K562 (cell line): Measurements from ENCODE around the gene FILIP1L. TPM values are rescaled to one million over a fixed set of nuclear protein-coding genes. Genes with fewer than 3 reads are reported as not detected.
A peak's percentile ranks its signal among the peaks of the same experiment; 100 is the strongest.

Source experiments
- ATAC-seq: fragments of 200-7000 bp; cut with Tn5 transposase; 3 replicates; pipeline ENCODE4 v1.9.1; 2020; ENCODE audit warnings: moderate library complexity
- BruUV-seq: library from RNA; stranded (reverse); fragments of 400-500 nt; replicated peaks from 2 replicates; lab custom pipeline; 2021; lab: Mats Ljungman, UMichigan
- CTCF ChIA-PET: fragments of 300-600 bp; formaldehyde crosslinking; extraction: SDS; loops from one replicate; lab custom pipeline; 2021; ENCODE audit warnings: low intra/inter-chr PET ratio; lab: Yijun Ruan, JAX
- POLR2A ChIA-PET: fragments of 300-600, 350-650 bp; sonication (Branson Sonifier 250); formaldehyde crosslinking; extraction: SDS; loops from one replicate; lab custom pipeline; 2021; ENCODE audit warnings: antibody characterized with exemption, inconsistent platforms; lab: Yijun Ruan, JAX
- DNase-seq, 4 experiments: peaks; one replicate each; pipeline versions ENCODE4 v3.0.0 to v3.0.0-alpha.2; 2011 to 2018; ENCODE audit warnings: low spot score in 3 of 4, mixed read lengths in 3 of 4; ENCODE audit errors: extremely low read depth in 1 of 4
- FAIRE-seq: peaks from 2 replicates; lab custom pipeline; 2011; peaks lifted over from hg19 to GRCh38; lab: Jason Lieb, UNC
- H2AFZ ChIP-seq: 2 replicates; pipeline ENCODE4 v1.6.0; 2011; ENCODE audit warnings: low read depth, low read length, control low read depth, inconsistent platforms
- H3K27ac ChIP-seq: fragments of 200-600 bp; 3 replicates; pipeline ENCODE4 v1.8.0; 2011; ENCODE audit warnings: low read depth, mild to moderate bottlenecking, control low read depth, inconsistent platforms, low read length, moderate library complexity, mixed read lengths; ENCODE audit errors: extremely low read depth
- H3K27me3 ChIP-seq, 2 experiments: fragments of 300-600 bp in 1 of 2; 2 replicates in 1 of 2; 3 replicates in 1 of 2; pipeline versions ENCODE4 v1.6.0 to v1.8.0; 2011; ENCODE audit warnings: inconsistent platforms in 2 of 2, low read length in 2 of 2, mild to moderate bottlenecking in 1 of 2, mixed read lengths in 1 of 2, moderate library complexity in 1 of 2; ENCODE audit not compliant: control insufficient read depth in 2 of 2, insufficient read depth in 2 of 2
- H3K36me3 ChIP-seq: fragments of 300-600 bp; 3 replicates; pipeline ENCODE4 v1.8.0; 2011; ENCODE audit warnings: mild to moderate bottlenecking, low read length, inconsistent platforms; ENCODE audit not compliant: control insufficient read depth, insufficient read depth
- H3K4me1 ChIP-seq, 2 experiments: fragments of 200-600 bp in 1 of 2; replicated peaks in 1 of 2; 2 replicates in 1 of 2; 3 replicates in 1 of 2; pipeline versions ENCODE4 v1.5.1 to v1.8.0; 2011; ENCODE audit warnings: inconsistent platforms in 2 of 2, low read length in 2 of 2, mild to moderate bottlenecking in 1 of 2, mixed read lengths in 1 of 2, moderate library complexity in 1 of 2; ENCODE audit not compliant: control insufficient read depth in 2 of 2, insufficient read depth in 2 of 2
- H3K4me2 ChIP-seq: 2 replicates; pipeline ENCODE4 v1.6.1; 2011; ENCODE audit warnings: low read length, control low read depth, inconsistent platforms, mixed read lengths; ENCODE audit not compliant: insufficient read depth
- H3K4me3 ChIP-seq: fragments of 200-600 bp; sonication (generic), shearing (Covaris generic); 2 replicates; pipeline ENCODE4 v1.5.1; 2016; ENCODE audit warnings: control low read depth, inconsistent platforms
- H3K79me2 ChIP-seq: fragments of 200-600 bp; 3 replicates; pipeline ENCODE4 v1.8.0; 2011; ENCODE audit warnings: low read length, inconsistent platforms; ENCODE audit not compliant: control insufficient read depth, insufficient read depth
- H3K9ac ChIP-seq, 2 experiments: 2 replicates each; pipeline versions ENCODE4 v1.6.0 to v1.6.1; 2011; ENCODE audit warnings: low read depth in 2 of 2, low read length in 2 of 2, control low read depth in 1 of 2, inconsistent platforms in 1 of 2, mild to moderate bottlenecking in 1 of 2, mixed read lengths in 1 of 2; ENCODE audit not compliant: insufficient read depth in 1 of 2
- H3K9me1 ChIP-seq: one replicate; pipeline ENCODE4 v1.6.0; 2011; ENCODE audit warnings: inconsistent platforms, mild to moderate bottlenecking, low read length, moderate library complexity; ENCODE audit not compliant: control insufficient read depth, insufficient read depth
- H3K9me3 ChIP-seq: replicated peaks from 2 replicates; pipeline ENCODE4 v1.5.1; 2011; ENCODE audit warnings: low read depth, low read length, inconsistent platforms; ENCODE audit not compliant: control insufficient read depth, insufficient read depth
- H4K20me1 ChIP-seq: replicated peaks from 2 replicates; pipeline ENCODE4 v1.6.1; 2011; ENCODE audit warnings: low read length, inconsistent platforms, mixed read lengths; ENCODE audit not compliant: control insufficient read depth, insufficient read depth
- KDM1A ChIP-seq, 2 experiments: fragments of 450-650 bp; IDR thresholded peaks; 2 replicates each; pipeline ENCODE4 v1.6.1; 2016; ENCODE audit warnings: mild to moderate bottlenecking in 2 of 2
- RBM25 ChIP-seq: fragments of 200-400 bp; formaldehyde crosslinking; IDR thresholded peaks from 2 replicates; pipeline ENCODE4 v1.6.1; 2018; ENCODE audit warnings: low read length, low read depth, moderate library complexity; ENCODE audit not compliant: severe bottlenecking
- WGBS: fragments of 100-300 bp; shearing (Covaris generic); methylation state at CpG from one replicate; pipeline ENCODE4 v1.1.6; 2016; ENCODE audit warnings: low coverage, mixed read lengths; ENCODE audit not compliant: insufficient coverage; ENCODE audit errors: missing lambda C conversion rate; 5-methylcytosine and 5-hydroxymethylcytosine counted together
- in situ Hi-C: fragments of 300-500 bp; cut with MboI; formaldehyde crosslinking; loops from 4 replicates; pipeline ENCODE4 v1.15.0; 2018; ENCODE audit warnings: inconsistent platforms, mixed read lengths
- intact Hi-C: fragments of 100-400 bp; cut with micrococcal nuclease; formaldehyde crosslinking; loops from 2 replicates; pipeline ENCODE4 v1.14.2; 2022
- polyA plus RNA-seq, 8 experiments: library from polyadenylated mRNA; depleted of rRNA in 4 of 8; stranded (reverse) in 5 of 8; unstranded in 3 of 8; fragments of >200 nt; fragmentation: Nextera tagmentation in 2 of 8; fragmentation: Illumina TruSeq in 1 of 8; extraction: Ambion mirVana in 2 of 8; extraction: Trizol in 1 of 8; gene quantifications; 2 replicates each; pipeline versions ENCODE4 v1.2.1 to v1.2.3, GENCODE V29; 2011 to 2014; ENCODE audit warnings: inconsistent platforms in 1 of 8, missing spikeins in 1 of 8
- total RNA-seq, 7 experiments: library from RNA; depleted of rRNA in 6 of 7; stranded (reverse); fragments of >200 nt in 6 of 7; fragmentation: Illumina TruSeq in 2 of 7; extraction: Trizol in 2 of 7; gene quantifications; 2 replicates each; pipeline versions ENCODE4 v1.2.1 to v1.2.3, GENCODE V29; 2011 to 2021; ENCODE audit warnings: low replicate concordance in 1 of 7
- TF ChIP-seq, protein P1 (sequence below), 3 experiments: fragments of 200-800 bp in 1 of 3; fragments of 250-450 bp in 1 of 3; fragments of 450-650 bp in 1 of 3; sonication (Bioruptor Pico) in 1 of 3; sonication (Bioruptor generic) in 1 of 3; formaldehyde crosslinking in 1 of 3; IDR thresholded peaks; 2 replicates each; pipeline versions ENCODE4 v1.6.1 to v1.8.0; 2016 to 2022; ENCODE audit warnings: mild to moderate bottlenecking in 2 of 3, missing genetic modification characterization in 2 of 3, missing compliant biosample characterization in 1 of 3, moderate library complexity in 1 of 3

The FILIP1L gene
- total and polyA plus RNA-seq, 9 of the 15 experiments (the other 6 are each of a cell fraction or from before 2014, with no cell fraction given) = 0.50 to 2.1 (median 1.1) TPM

DNA sequence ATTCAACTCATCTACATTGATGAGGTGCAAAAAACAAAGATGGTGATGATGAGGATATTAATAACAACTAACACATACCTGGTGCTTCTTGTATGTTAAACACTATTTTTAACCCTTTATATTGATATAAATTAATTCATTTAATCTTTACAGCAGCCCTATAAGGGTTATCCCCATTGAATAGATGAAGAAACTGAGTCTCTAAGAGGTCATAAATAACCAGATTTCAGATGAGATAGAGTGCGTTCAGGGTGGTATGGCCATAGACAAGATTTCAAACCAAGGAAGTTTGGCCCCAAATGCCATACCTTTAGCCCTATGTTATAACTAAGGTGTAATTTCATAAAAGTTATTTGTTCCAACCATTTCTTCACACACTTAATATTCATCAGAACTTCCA, 214.1 kb downstream of the FILIP1L start:
- intact Hi-C loops = no loop called here
- in situ Hi-C loops = no loop called here
- no peaks in the 10 kb centered on the region for H4K20me1 ChIP-seq
- no peak overlapping the region for H3K4me3 ChIP-seq
- no peaks in the 10 kb centered on the region for H3K27me3 ChIP-seq
- FAIRE-seq = no peak
- BruUV-seq = no TSS peak
- no peak overlapping the region for H2AFZ ChIP-seq
- WGBS = 88% methylated on average over 1 of the region's 1 CpG
- H3K4me2 ChIP-seq = no peak overlapping the region
- H3K4me1 ChIP-seq = peaks cover 0 to 3% of the 10 kb centered on the region in 2 experiments; a peak in 1 of 5 replicates
- ChIA-PET POLR2A (interaction anchor here (0.8 kb wide), 1 partner anchor 218 kb away, joined by 3 read pairs; no protein-coding TSS in a partner anchor), CTCF (no interaction called here)
- H3K9me1 ChIP-seq = no peaks in the 10 kb centered on the region
- H3K79me2 ChIP-seq = no peaks in the 10 kb centered on the region; the same call in 1 of the 3 replicates
- DNase-seq = no peak
- TF ChIP-seq KDM1A (IDR thresholded peaks at IDR 0.05) (0 out of 4 replicates have a peak, but pooled peaks of 1 of the 2 experiments have one; percentile 6), RBM25 (peak; percentile 60)
- TF ChIP-seq, protein P1, sequence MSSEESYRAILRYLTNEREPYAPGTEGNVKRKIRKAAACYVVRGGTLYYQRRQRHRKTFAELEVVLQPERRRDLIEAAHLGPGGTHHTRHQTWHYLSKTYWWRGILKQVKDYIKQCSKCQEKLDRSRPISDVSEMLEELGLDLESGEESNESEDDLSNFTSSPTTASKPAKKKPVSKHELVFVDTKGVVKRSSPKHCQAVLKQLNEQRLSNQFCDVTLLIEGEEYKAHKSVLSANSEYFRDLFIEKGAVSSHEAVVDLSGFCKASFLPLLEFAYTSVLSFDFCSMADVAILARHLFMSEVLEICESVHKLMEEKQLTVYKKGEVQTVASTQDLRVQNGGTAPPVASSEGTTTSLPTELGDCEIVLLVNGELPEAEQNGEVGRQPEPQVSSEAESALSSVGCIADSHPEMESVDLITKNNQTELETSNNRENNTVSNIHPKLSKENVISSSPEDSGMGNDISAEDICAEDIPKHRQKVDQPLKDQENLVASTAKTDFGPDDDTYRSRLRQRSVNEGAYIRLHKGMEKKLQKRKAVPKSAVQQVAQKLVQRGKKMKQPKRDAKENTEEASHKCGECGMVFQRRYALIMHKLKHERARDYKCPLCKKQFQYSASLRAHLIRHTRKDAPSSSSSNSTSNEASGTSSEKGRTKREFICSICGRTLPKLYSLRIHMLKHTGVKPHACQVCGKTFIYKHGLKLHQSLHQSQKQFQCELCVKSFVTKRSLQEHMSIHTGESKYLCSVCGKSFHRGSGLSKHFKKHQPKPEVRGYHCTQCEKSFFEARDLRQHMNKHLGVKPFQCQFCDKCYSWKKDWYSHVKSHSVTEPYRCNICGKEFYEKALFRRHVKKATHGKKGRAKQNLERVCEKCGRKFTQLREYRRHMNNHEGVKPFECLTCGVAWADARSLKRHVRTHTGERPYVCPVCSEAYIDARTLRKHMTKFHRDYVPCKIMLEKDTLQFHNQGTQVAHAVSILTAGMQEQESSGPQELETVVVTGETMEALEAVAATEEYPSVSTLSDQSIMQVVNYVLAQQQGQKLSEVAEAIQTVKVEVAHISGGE (CRISPR knock-in tag; IDR thresholded peaks at IDR 0.05) = no peak
- H3K36me3 ChIP-seq = no peaks in the 10 kb centered on the region
- ATAC-seq = no peak
- no peak overlapping the region for H3K9ac ChIP-seq
- H3K27ac ChIP-seq = no peak overlapping the region
- H3K9me3 ChIP-seq = no peaks in the 10 kb centered on the region
